GM12874 (cell line): Measurements from ENCODE around the gene PSMF1.

ENCODE experiments used
- TF ChIP-seq, protein P1 (sequence below): IDR thresholded peaks from 2 replicates; pipeline ENCODE4 v1.5.1; 2011; ENCODE audit warnings: low read depth, mild to moderate bottlenecking, control low read depth, low read length, moderate library complexity; ENCODE audit not compliant: insufficient read depth

PSMF1 gene

DNA sequence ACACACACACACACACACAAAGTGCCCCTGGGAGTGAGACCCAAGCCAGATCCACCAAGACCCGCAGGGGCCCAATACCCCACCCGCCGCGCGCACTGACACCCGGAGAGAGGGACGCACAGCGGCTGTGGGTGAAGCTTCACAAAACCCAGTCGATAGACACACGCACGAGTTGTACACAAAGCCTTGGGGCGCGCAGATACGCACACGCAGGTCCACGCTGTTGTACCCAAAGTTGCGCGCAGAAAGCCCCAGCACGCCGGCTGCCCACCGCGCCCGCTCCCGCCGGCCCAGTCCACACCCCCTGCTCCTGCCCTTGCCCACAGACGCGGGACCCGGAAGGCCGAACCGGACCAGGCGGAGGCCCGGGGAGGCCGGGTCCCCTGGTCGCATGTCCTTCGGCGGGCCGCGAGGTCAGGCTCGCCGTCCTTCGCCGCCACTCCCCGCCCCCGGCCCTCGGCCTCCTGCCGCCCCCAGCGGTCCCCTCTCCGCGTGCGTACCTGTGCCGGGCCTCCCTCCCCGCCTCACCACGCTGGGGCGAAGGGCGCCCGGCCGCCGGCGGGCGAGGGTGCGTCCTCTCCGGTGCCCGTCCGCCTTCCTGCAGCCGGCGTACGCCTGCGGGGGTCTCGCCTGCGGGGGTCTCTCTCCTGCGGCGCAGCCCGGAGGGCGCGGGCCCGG is 66.4 kb downstream of the PSMF1 start, which contains the start of gene TMEM74B:
TSS of gene TMEM74B (minus strand) at position 344 of the 678 bp plus-strand sequence. CDS start 1,180 bp downstream, outside the sequence.
- TF ChIP-seq, protein P1, sequence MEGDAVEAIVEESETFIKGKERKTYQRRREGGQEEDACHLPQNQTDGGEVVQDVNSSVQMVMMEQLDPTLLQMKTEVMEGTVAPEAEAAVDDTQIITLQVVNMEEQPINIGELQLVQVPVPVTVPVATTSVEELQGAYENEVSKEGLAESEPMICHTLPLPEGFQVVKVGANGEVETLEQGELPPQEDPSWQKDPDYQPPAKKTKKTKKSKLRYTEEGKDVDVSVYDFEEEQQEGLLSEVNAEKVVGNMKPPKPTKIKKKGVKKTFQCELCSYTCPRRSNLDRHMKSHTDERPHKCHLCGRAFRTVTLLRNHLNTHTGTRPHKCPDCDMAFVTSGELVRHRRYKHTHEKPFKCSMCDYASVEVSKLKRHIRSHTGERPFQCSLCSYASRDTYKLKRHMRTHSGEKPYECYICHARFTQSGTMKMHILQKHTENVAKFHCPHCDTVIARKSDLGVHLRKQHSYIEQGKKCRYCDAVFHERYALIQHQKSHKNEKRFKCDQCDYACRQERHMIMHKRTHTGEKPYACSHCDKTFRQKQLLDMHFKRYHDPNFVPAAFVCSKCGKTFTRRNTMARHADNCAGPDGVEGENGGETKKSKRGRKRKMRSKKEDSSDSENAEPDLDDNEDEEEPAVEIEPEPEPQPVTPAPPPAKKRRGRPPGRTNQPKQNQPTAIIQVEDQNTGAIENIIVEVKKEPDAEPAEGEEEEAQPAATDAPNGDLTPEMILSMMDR = no peak

DNA sequence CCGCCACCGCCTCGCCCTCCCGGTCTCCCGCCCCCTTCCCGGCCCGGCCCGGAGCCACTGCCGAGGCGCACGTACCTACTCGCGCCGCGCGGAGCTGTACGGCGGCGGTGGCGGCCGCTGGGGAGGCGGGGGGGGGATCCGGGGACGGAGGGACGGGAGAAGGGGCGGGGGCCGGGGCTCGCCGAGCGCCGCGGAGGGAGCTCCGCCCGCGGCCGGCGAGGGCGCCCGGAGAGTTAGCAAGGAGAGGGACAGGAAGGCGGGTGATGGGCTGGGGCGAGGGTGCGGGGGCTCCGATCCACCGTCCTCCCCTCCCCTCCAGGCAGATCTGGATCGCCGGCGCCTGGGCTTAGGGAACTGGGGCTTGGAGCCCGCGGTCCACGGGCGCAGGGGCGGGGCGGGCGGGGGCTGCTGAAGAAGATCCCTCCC is 66.9 kb downstream of the PSMF1 start:
- TF ChIP-seq, protein P1 = no peak

DNA sequence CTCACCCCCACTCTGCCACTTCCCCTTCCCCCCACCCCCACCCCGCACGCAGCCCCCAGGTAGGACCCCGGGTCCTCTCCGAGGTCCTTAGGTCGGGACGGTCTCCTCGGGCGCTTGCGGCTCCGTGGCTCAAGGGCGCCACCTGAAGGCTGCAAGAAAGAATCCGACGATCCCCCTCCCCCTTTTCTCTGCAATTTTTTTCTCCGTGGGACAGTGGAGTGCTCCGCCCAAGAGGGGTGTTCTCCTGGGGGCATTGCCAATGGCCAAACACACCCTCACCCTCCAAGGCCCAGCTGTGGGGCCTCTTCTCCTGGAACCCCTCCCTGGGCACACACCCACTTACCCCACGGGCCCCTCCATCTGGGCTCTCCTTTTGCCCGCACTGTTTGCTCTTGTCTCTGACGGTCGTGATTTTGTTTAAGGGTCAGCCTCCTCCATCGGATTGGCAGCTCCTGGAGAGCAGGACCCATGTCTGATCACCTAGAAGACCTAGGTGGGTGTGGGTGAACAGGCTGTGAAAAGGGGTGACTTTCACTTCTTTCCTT is 67.5 kb downstream of the PSMF1 start:
- TF ChIP-seq, protein P1 = peak; percentile 67

GRCh38 chr20:1186367-1186991 is 68.1 kb downstream of the PSMF1 start:
- TF ChIP-seq, protein P1 = no peak

DNA sequence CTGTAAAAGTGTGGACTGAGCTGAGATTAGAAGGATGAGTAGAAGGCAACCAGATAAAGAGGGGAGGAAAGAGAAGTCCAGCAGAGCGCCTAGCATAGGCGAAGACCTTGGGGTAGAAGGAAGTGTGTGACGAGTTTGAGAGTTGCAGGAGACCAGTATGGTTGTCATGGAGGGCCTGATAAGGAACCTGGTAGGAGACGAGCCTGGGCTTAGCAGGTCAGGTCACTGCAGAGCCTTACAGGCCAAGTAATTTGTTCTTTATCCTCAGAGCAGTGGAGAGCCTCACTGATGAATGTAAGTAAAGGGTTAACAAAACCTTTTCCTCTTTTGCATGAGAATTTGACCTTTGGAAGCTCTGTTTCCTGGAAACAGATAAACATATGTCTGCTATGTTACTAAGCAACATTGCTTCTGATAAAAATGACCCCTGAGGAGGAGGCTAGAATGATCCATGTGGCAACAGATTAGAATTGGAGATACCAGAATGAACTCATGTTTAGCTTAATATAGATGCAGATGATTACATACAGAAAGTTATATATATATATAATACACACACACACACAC is 69.3 kb downstream of the PSMF1 start:
- TF ChIP-seq, protein P1 = no peak

- TF ChIP-seq, protein P1 = no peak
These were observed 69.9 kb downstream of the PSMF1 start for GRCh38 chr20:1188347-1188746.

GRCh38 chr20:1189827-1190226 is 71.4 kb downstream of the PSMF1 start:
- TF ChIP-seq, protein P1 = no peak
